HL-60/S4 treated with retinoic acid at 250 ng/mL for 4 days and 3 days (cell line): ENCODE results near the gene HSP90B1.

Experiments
- in situ Hi-C: fragments of 300-500 bp; cut with MboI; formaldehyde crosslinking; loops from 2 replicates; pipeline ENCODE4 v1.7.0; 2022; ENCODE audit warnings: low sequenced_read_pairs

The HSP90B1 gene

GRCh38 chr12:103929046-103929783 is 995 bp upstream of the HSP90B1 start:
- in situ Hi-C loops: no loop called here

- in situ Hi-C loops: no loop called here
Observed at GRCh38 chr12:103929784-103930033, 501 bp upstream of the HSP90B1 start.

DNA sequence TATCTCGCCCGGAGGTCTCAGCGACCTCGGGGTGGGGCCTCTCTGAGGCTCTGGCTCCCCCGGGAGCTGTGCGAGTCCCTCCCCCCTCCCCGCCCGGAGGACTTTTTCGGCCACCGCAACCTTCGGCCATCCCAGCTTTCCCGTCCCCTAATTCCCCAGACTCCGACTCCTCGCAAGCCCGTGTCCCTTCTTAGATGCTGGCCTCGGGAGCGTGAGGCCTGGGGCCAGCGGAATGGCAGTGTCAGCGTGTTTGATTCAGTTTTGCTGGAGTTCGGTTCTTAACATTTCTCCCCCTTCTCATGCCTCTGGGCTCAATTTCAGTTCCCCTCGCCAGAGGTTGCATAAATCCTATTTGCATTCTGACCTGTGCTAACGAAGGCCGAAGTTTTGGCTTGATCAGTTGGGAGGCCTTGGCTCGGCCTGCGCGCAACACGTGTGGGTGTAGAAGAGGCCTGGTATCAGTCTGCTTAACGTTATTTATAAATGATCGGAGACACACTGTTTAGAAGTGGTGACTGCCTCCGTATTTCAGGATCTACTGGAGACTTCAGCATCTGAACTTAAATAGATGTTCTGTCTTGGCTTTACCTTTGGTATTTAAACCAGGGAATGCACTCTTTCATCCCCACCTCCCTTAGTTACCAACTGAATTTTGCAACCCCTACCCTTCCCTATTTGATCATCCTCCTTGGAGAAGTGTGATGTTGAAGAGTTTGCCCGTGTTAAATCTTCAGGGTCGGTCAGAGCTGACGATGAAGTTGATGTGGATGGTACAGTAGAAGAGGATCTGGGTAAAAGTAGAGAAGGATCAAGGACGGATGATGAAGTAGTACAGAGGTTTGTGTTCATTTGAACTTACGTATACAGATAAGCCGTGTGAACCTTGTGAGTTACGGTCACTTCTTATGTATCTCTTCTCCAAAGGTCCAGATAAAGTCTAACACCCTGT is 851 bp downstream of the HSP90B1 start:
- in situ Hi-C loops: no loop called here

- in situ Hi-C loops: no loop called here
Observed at GRCh38 chr12:103933237-103933636, 3.0 kb downstream of the HSP90B1 start.

GRCh38 chr12:103936679-103937078 is 6.5 kb downstream of the HSP90B1 start:
- in situ Hi-C loops: no loop called here

- in situ Hi-C loops: no loop called here
Observed at GRCh38 chr12:103944964-103945363, 14.8 kb downstream of the HSP90B1 start.

- in situ Hi-C loops: no loop called here
Observed at GRCh38 chr12:103947871-103948555, 17.8 kb downstream of the HSP90B1 start.

GRCh38 chr12:103948746-103949406 is 18.7 kb downstream of the HSP90B1 start:
- in situ Hi-C loops: no loop called here

GRCh38 chr12:103952497-103952896 is 22.3 kb downstream of the HSP90B1 start:
- in situ Hi-C loops: no loop called here

- in situ Hi-C loops: no loop called here
Observed at GRCh38 chr12:103955811-103956508, 25.8 kb downstream of the HSP90B1 start.

DNA sequence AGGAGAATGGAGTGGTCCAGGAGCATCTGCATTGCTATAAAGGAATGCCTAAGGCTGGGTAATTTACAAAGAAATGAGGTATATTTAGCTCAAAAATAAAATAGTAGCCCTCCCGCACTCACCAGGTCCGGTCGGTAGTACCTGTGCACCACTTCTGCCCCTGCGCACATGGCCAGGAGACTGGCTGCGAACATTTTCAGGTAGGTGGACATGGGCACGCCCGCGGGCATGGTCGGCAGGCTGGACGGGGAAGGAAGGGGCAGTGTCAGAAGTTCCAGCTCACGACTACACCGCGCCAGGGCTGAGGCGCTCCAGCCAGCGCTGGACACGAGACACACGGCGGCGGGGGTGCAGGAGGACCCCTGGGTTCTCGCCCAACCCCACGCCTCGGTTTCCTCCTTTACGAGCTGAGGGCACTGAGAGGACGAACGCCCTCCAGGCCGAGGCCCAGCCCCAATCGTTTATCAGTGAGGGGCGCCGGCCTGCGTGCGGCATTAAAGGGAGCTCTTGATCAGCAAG is 26.4 kb downstream of the HSP90B1 start:
- in situ Hi-C loops: no loop called here

DNA sequence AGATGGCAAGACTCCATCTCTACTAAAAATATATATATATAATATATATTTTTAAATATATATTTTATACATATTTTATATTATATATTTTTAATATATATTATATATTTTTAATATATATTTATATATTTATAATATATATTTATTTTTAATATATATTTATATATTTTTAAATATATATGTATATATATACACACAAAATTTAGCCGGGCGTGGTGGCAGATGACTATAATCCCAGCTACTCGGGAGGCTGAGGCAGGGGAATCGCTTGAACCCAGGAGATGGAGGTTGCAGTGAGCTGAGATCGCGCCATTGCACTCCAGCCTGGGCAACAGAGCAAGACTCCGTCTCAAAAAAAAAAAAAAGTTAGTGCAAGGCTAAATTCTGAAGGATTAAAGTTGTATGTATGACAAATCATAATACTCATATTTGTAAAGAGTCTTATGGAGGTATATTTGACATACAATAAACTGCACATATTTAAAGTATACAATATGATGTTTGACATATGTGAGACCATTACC is 27.7 kb downstream of the HSP90B1 start:
- in situ Hi-C loops: no loop called here

DNA sequence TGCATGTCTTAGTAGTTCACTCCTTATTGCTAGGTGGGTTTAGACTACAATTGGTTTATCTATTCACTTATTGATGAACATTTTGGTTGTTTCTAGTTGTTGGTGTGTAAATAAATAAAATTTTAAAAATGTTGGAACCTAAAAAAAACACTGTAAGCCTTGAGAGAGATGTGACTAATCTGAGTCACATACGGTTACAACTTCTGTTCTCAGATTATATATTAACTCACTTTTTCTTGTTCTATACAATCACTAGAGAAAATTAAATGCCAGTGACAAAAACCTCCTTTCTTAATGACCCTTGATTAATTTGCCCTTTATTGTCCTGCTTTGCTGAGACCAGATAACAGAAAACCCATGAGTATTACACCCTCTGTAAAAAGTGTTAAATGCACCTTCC is 28.4 kb downstream of the HSP90B1 start:
- in situ Hi-C loops: no loop called here

DNA sequence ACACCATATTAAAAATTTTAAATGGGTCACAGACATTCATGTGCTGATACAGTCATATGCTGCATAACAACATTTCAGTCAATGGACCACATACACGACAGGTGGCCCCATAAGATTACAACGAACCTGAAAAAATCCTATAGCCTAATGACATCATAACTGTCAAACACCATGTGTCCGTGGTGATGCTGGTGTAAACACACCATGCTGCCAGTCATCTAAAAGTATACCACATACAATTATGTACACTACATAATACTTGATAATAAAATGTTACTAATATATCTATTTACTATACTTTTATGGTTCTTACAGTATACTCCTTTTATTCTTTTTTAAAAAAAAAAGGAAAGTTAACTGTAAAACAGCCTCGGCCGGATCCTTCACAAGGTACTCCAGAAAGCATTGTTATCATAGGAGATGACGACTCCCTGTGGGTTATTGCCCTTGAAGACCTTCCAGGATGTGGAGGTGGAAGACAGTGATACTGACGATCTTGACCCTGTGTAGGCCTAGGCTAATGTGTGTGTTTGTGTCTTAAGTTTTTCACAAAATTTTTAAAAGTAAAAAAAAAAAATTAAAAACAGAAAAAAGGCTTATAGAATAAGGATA is 30.5 kb downstream of the HSP90B1 start:
- in situ Hi-C loops: no loop called here

- in situ Hi-C loops: no loop called here
Observed at GRCh38 chr12:103962493-103962892, 32.3 kb downstream of the HSP90B1 start.

- in situ Hi-C loops: no loop called here
Observed at GRCh38 chr12:103964805-103965204, 34.6 kb downstream of the HSP90B1 start.

DNA sequence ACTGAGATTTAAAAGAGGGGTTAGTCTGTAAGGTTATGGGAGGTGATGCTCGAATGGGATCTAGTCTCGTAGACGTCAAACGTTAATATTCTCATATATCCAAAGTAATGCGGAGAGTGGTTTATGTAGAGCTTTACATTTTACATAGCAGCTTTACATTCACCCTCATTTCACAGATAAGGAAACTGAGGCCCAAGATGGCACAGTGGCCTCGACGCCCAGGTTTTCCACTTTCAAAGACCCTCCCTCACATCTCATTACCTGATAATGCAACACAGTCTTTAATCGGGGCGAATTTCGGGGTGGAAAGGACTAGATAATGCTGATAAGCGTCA is 35.0 kb downstream of the HSP90B1 start:
- in situ Hi-C loops: no loop called here

- in situ Hi-C loops: no loop called here
Observed at GRCh38 chr12:103965590-103966504, 35.6 kb downstream of the HSP90B1 start, which contains the start of gene TDG. TSS of gene TDG (plus strand) at chr12:103965872. CDS start at chr12:103966038, 166 bp downstream.

DNA sequence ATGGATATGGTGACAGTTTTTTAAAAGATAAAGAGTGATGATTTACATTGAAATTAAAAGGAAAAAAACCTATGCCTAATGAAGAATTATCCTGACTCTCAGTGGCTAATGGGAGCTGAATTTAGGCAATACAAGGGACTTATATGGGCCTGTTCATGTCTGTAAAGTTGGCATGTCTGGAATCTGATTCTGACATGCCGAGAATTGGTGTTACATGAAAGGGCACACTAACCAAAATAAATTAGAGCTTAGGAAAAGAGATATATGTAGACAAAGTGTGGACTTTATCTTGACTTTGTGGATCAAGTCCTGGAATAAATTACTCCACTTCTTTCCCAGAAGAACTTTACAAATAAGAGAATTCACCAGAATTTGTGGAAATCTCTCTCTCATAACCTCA is 36.5 kb downstream of the HSP90B1 start:
- in situ Hi-C loops: no loop called here
